Type B pancreatic cell (in vitro differentiated cells): ENCODE results near the gene ROR2. TPM values are rescaled to one million over a fixed set of nuclear protein-coding genes. Genes with fewer than 3 reads are reported as not detected.
A peak's percentile ranks its signal among the peaks of the same experiment; 100 is the strongest.

Source experiments
- DNase-seq: peaks from one replicate; pipeline ENCODE4 v3.0.0; 2021; ENCODE audit warnings: mixed read lengths; ENCODE audit not compliant: unreplicated experiment; ENCODE audit errors: extremely low spot score
- H3K27ac Mint-ChIP-seq: 2 replicates; pipeline ENCODE4 v1.8.0; 2021; ENCODE audit warnings: mild to moderate bottlenecking, mixed read lengths
- H3K27me3 Mint-ChIP-seq: 2 replicates; pipeline ENCODE4 v1.8.0; 2021; ENCODE audit warnings: mixed read lengths
- H3K36me3 Mint-ChIP-seq: 2 replicates; pipeline ENCODE4 v1.8.0; 2021; ENCODE audit warnings: mixed read lengths
- H3K4me1 Mint-ChIP-seq: one replicate; pipeline ENCODE4 v1.8.0; 2021; ENCODE audit warnings: mixed read lengths; ENCODE audit not compliant: unreplicated experiment
- H3K4me3 Mint-ChIP-seq: 2 replicates; pipeline ENCODE4 v1.8.0; 2021; ENCODE audit warnings: mild to moderate bottlenecking, mixed read lengths
- H3K9me3 Mint-ChIP-seq: 2 replicates; pipeline ENCODE4 v1.8.0; 2021; ENCODE audit warnings: mixed read lengths
- CTCF ChIP-seq: fragments of 200-600 bp; sonication (generic); conservative IDR thresholded peaks from 2 replicates; pipeline ENCODE4 v1.5.0; 2021; ENCODE audit warnings: antibody characterized with exemption, mild to moderate bottlenecking
- total RNA-seq: library from RNA; stranded (reverse); gene quantifications from 2 replicates; pipeline ENCODE4 v1.2.1, GENCODE V29; 2021; ENCODE audit warnings: low replicate concordance

The ROR2 gene
- total RNA-seq, 1 donor from 2014 or later: 48.9 TPM

- no peak for TF ChIP-seq CTCF
- Mint-ChIP-seq H3K4me1 (peaks cover 17% of the 10 kb centered on the region), H3K4me3 (no peak overlapping the region), H3K9me3 (peaks cover 8% of the 10 kb centered on the region), H3K27me3 (no peaks in the 10 kb centered on the region), H3K36me3 (no peaks in the 10 kb centered on the region), H3K27ac (no peak overlapping the region)
- peak; percentile 45 for DNase-seq
Observed at GRCh38 chr9:91697201-91697600, 252.8 kb downstream of the ROR2 start.

GRCh38 chr9:91694081-91694870, 255.8 kb downstream of the ROR2 start:
- TF ChIP-seq CTCF: no peak
- H3K4me1 Mint-ChIP-seq: peaks cover 21% of the 10 kb centered on the region
- no peak for DNase-seq
- H3K9me3 Mint-ChIP-seq: peaks cover 4% of the 10 kb centered on the region
- no peaks in the 10 kb centered on the region for H3K27me3 Mint-ChIP-seq
- H3K27ac Mint-ChIP-seq: no peak overlapping the region
- H3K36me3 Mint-ChIP-seq: no peaks in the 10 kb centered on the region
- H3K4me3 Mint-ChIP-seq: no peak overlapping the region

- no peaks in the 10 kb centered on the region for H3K36me3 Mint-ChIP-seq
- H3K27ac Mint-ChIP-seq: no peak overlapping the region
- H3K9me3 Mint-ChIP-seq: peaks cover 4% of the 10 kb centered on the region
- no peaks in the 10 kb centered on the region for H3K27me3 Mint-ChIP-seq
- no peak overlapping the region for H3K4me3 Mint-ChIP-seq
- DNase-seq: no peak
- TF ChIP-seq CTCF: no peak
- peaks cover 21% of the 10 kb centered on the region for H3K4me1 Mint-ChIP-seq
Observed at GRCh38 chr9:91693226-91693625, 256.8 kb downstream of the ROR2 start.

- no peak overlapping the region for H3K27ac Mint-ChIP-seq
- no peak for DNase-seq
- H3K4me1 Mint-ChIP-seq: peaks cover 16% of the 10 kb centered on the region
- H3K9me3 Mint-ChIP-seq: peaks cover 4% of the 10 kb centered on the region
- H3K4me3 Mint-ChIP-seq: no peak overlapping the region
- H3K36me3 Mint-ChIP-seq: no peaks in the 10 kb centered on the region
- H3K27me3 Mint-ChIP-seq: no peaks in the 10 kb centered on the region
- TF ChIP-seq CTCF: no peak
Observed at GRCh38 chr9:91690540-91691249, 259.3 kb downstream of the ROR2 start.

GRCh38 chr9:91689006-91689405, 261.0 kb downstream of the ROR2 start:
- peaks cover 11% of the 10 kb centered on the region for H3K4me1 Mint-ChIP-seq
- H3K27ac Mint-ChIP-seq: no peak overlapping the region
- H3K36me3 Mint-ChIP-seq: no peaks in the 10 kb centered on the region
- no peak overlapping the region for H3K4me3 Mint-ChIP-seq
- H3K27me3 Mint-ChIP-seq: no peaks in the 10 kb centered on the region
- no peak for TF ChIP-seq CTCF
- DNase-seq: no peak
- H3K9me3 Mint-ChIP-seq: peaks cover 4% of the 10 kb centered on the region
